Heart left ventricle (tissue), 16 donors: Measurements from ENCODE around the gene ASIC3. TPM values are rescaled to one million over a fixed set of nuclear protein-coding genes. Genes with fewer than 3 reads are reported as not detected.

Experiments
- ATAC-seq, 4 donors: fragments of 200-7000 bp; cut with Tn5 transposase; one replicate each; pipeline ENCODE4 v1.9.1; 2020 to 2022; ENCODE audit warnings: moderate library complexity in 4 of 4, mild to moderate bottlenecking in 3 of 4, moderate number of reproducible peaks in 1 of 4
- DNase-seq, 5 donors: peaks; one replicate each; pipeline ENCODE4 v3.0.0-alpha.2; 2020
- H3K27ac ChIP-seq, 12 donors: fragments of 200-600 bp; sonication (generic) in 4 of 12; one replicate each; pipeline versions ENCODE4 v1.5.0 to v1.8.0; 2016 to 2022; ENCODE audit warnings: mild to moderate bottlenecking in 2 of 12
- H3K27me3 ChIP-seq, 9 donors: fragments of 200-600 bp; sonication (generic) in 2 of 9; one replicate each; pipeline versions ENCODE4 v1.5.1 to v1.8.0; 2016 to 2022; ENCODE audit warnings: mild to moderate bottlenecking in 3 of 9
- H3K36me3 ChIP-seq, 9 donors: fragments of 200-600 bp; sonication (generic) in 2 of 9; one replicate each; pipeline versions ENCODE4 v1.5.0 to v1.8.0; 2018 to 2022; ENCODE audit warnings: mild to moderate bottlenecking in 2 of 9
- H3K4me1 ChIP-seq, 12 donors: fragments of 200-600 bp; sonication (generic) in 4 of 12; one replicate each; pipeline versions ENCODE4 v1.5.0 to v1.8.0; 2016 to 2022; ENCODE audit warnings: mild to moderate bottlenecking in 3 of 12
- H3K4me3 ChIP-seq, 12 donors: fragments of 200-600 bp; sonication (generic) in 4 of 12; one replicate each; pipeline versions ENCODE4 v1.5.0 to v1.8.0; 2017 to 2022; ENCODE audit warnings: mild to moderate bottlenecking in 9 of 12, moderate library complexity in 4 of 12
- H3K9me3 ChIP-seq, 12 donors: fragments of 200-600 bp; sonication (generic) in 4 of 12; one replicate each; pipeline versions ENCODE4 v1.5.0 to v1.8.0; 2016 to 2022; ENCODE audit warnings: mild to moderate bottlenecking in 1 of 12
- CTCF ChIP-seq, 12 donors: fragments of 200-600 bp; sonication (generic) in 4 of 12; IDR thresholded peaks; one replicate each; pipeline versions ENCODE4 v1.5.0 to v1.8.0; 2018 to 2022; ENCODE audit warnings: antibody characterized with exemption in 12 of 12, mild to moderate bottlenecking in 5 of 12
- POLR2A ChIP-seq, 2 donors: fragments of 450-650 bp; IDR thresholded peaks; one replicate each; pipeline ENCODE4 v1.6.1; 2017; ENCODE audit warnings: antibody characterized with exemption in 2 of 2, mild to moderate bottlenecking in 2 of 2, moderate library complexity in 2 of 2
- WGBS, 4 donors: extraction: QIAGEN DNeasy Blood & Tissue Kit in 2 of 4; methylation state at CpG; one replicate each; pipeline versions ENCODE4 v1.1.5 to v1.1.7; 2013 to 2018; 5-methylcytosine and 5-hydroxymethylcytosine counted together
- intact Hi-C, 10 donors: fragments of 100-400 bp; cut with DNase I; formaldehyde crosslinking; loops; one replicate each; pipeline versions ENCODE4 v1.11.1 to v1.14.2; 2022
- polyA plus RNA-seq, 2 donors: library from polyadenylated mRNA; stranded (reverse); fragments of 200-250 nt; gene quantifications; one replicate each; pipeline ENCODE4 v1.2.3, GENCODE V29; 2013
- total RNA-seq, 9 donors: library from RNA; depleted of rRNA in 2 of 9; stranded (reverse); fragments of >200 nt in 2 of 9; fragmentation: NEBNext Ultra II Directional in 3 of 9; extraction: Animal tissue kit (Norgen Biotek cat#: 25700) in 3 of 9; gene quantifications; one replicate each; pipeline versions ENCODE4 v1.1.0 to v1.2.4, GENCODE V29; 2016 to 2023
- donor health status: ischemic (EF 13 %, LVEDD 7.1; RV severe dilation, severe dysfunction).
- donor health status: healthy with polysubstance abuse.
- donor health status: DM: no; HTN: yes; CAD: no.
- donor health status: DM: no; HTN: no; CAD: no.
- donor health status: ischemic (EF 25% LVEDD 6.9; RV normal size, moderate dysfunction).
- donor health status: ischemic (EF 25% LVEDD 5.7; RV mildly dilated, moderate dysfunction).
- donor health status: healthy.
- donor health status: DM: yes; HTN: yes; CAD: no.
- donor health status: ischemic (EF 35%, LVEDD 5.7; RV mildly dilated, moderate dysfunction).
- donor health status: nonischemic (EF 11% LVEDD 7.7; RV severe dilation, severe dysfunction).
- donor health status: DM: yes; HTN: yes; CAD: no.
- donor health status: PGD.
- donor health status: ischemic (EF 29% LVEDD 5.4; RV normal size, mild dysfunction).
- donor health status: nonischemic (EF 23%, LVEDD 6.1; RV moderate dilation, normal function).

ASIC3 gene
- total and polyA plus RNA-seq, 11 donors = 2.7 to 12.9 (median 4.8) TPM

- DNase-seq = no peak
- 40 to 44% (median 40%) methylated on average over 24 to 29 of the region's 29 CpGs for WGBS, 4 donors
- TF ChIP-seq CTCF (IDR thresholded peaks at IDR 0.05) (no peak), POLR2A (IDR thresholded peaks at IDR 0.05) (peak in 1 of 2 donors; percentile 13)
- Histone ChIP-seq H3K27me3 (no peaks in the 10 kb centered on the region), H3K4me3 (peak overlapping the region; percentile 43 to 100 (median 88)), H3K9me3 (no peaks in the 10 kb centered on the region), H3K36me3 (peaks cover 0 to 3% (median 0%) of the 10 kb centered on the region in 9 donors), H3K4me1 (peaks cover 7 to 52% (median 36%) of the 10 kb centered on the region in 12 donors), H3K27ac (peak overlapping the region in 6 of 12 donors; percentile 9 to 99 (median 98))
- no peak for ATAC-seq
- intact Hi-C loops = loop anchor here in 1 of 10 donors (2.0 to 10.0 kb wide), 3 partner anchors 22 to 1345 kb away; partner anchors contain the start of gene ABCF2
Measured at GRCh38 chr7:151056666-151057505, 8.6 kb downstream of the ASIC3 start.

GRCh38 chr7:151057506-151057988 is 9.2 kb downstream of the ASIC3 start, which contains the start of gene CDK5:
Gene CDK5, minus strand, starts transcription at chr7:151057897. Its CDS starts 49 bp downstream, at chr7:151057848.
- Histone ChIP-seq H3K4me3 (peak within 1 kb of the TSS; percentile 43 to 100 (median 90)), H3K4me1 (peaks cover 9 to 58% (median 43%) of the 10 kb centered on the region in 12 donors), H3K9me3 (no peaks in the 10 kb centered on the region), H3K36me3 (peaks cover 0 to 6% (median 0%) of the 10 kb centered on the region in 9 donors), H3K27ac (peak within 1 kb of the TSS; percentile 90 to 99 (median 98)), H3K27me3 (no peaks in the 10 kb centered on the region)
- ATAC-seq = peak in 2 of 4 donors; percentile 0
- 0 to 1% (median 1%) methylated on average over 28 to 30 of the region's 30 CpGs for WGBS, 4 donors
- peak in 1 of 5 donors; percentile 50 for DNase-seq
- TF ChIP-seq POLR2A (IDR thresholded peaks at IDR 0.05) (no peak), CTCF (IDR thresholded peaks at IDR 0.05) (no peak)
- intact Hi-C loops = loop anchor here in 1 of 10 donors (2.0 to 10.0 kb wide), 3 partner anchors 23 to 1345 kb away; partner anchors contain the start of gene ABCF2

- ATAC-seq (peak; percentile 88 to 93 (median 91)), DNase-seq (peak; percentile 98 to 100 (median 99))
- H3K9me3 ChIP-seq = no peaks in the 10 kb centered on the region
- peak overlapping the region; percentile 90 to 99 (median 98) for H3K27ac ChIP-seq
- peak overlapping the region in 11 of 12 donors; percentile 68 to 100 (median 92) for H3K4me3 ChIP-seq
- intact Hi-C loops = loop anchor here in 5 of 10 donors (1.0 to 10.0 kb wide), 9 partner anchors 23 to 1346 kb away; partner anchors contain the start of genes ABCB8 (in 3 of the 5), AGAP3 (in 2 of the 5), FASTK (in 2 of the 5) and ABCF2 (in 1 of the 5)
- peaks cover 9 to 53% (median 46%) of the 10 kb centered on the region in 12 donors for H3K4me1 ChIP-seq
- no peaks in the 10 kb centered on the region for H3K27me3 ChIP-seq
- 1 to 5% (median 1%) methylated on average over 17 to 46 of the region's 46 CpGs for WGBS, 4 donors
- peak in 1 of 12 donors; percentile 8 for TF ChIP-seq CTCF (IDR thresholded peaks at IDR 0.05)
- peak; percentile 68 to 97 for TF ChIP-seq POLR2A (IDR thresholded peaks at IDR 0.05)
- H3K36me3 ChIP-seq = peaks cover 0 to 6% (median 0%) of the 10 kb centered on the region in 9 donors
Measured at GRCh38 chr7:151057989-151058780, 9.9 kb downstream of the ASIC3 start.
